Measurements from ENCODE around the gene PTH.

Gene PTH

DNA sequence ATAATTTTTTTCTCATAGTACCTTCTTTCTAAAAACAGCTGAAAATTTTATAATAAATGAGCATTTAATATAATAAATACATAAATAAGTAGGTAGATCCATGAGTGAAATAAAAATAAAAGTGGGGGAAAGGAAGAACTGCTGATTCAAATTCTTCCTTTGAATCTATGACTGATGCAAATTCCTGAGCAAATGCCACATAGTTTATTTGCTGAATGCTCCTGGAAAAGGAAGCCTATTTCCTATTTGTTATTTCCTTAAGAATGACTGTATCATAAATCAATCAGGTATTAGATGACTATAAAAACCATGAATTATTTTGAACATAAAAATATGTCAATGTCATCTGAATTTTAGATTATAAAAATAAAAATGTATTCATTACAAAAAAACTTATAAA, 49.4 kb downstream of the PTH start:
- Histone ChIP-seq H3K9ac (ENCODE audit: low read length) (no peak overlapping the region), H3K36me3 (ENCODE audit: insufficient read depth, low read length) (no peaks in the 10 kb centered on the region), H3K27me3 (ENCODE audit: control insufficient read depth in 1 of 2, insufficient read depth in 2 of 2, low read length in 2 of 2) (no peaks in the 10 kb centered on the region), H3K9me3 (ENCODE audit: low read length) (no peaks in the 10 kb centered on the region), H3K4me1 (ENCODE audit: insufficient read depth, low read length) (peaks cover 5% of the 10 kb centered on the region), H3K27ac (ENCODE audit: low read depth, low read length) (no peak overlapping the region), H3K4me3 (ENCODE audit: low read depth in 1 of 2, low read length in 2 of 2) (no peak overlapping the region)

DNA sequence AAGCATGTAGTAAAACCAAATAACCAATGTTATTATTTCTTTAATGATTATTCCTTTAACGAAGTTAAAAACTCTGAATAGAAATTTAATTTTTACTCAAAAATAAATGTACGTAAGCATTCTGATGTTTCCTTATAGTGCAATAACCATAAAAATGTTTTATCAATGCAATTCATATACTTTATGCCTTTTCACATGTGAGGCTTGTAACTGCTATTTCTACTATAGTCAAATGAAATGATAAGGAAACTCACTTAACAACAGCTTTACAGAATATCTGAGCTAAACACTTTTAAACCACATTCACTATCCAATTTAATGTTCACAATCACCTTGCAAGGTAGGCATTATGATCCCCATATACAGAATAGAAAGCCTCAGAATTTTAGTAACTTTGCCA, 50.2 kb downstream of the PTH start:
- Histone ChIP-seq H3K27me3 (ENCODE audit: control insufficient read depth in 1 of 2, insufficient read depth in 2 of 2, low read length in 2 of 2) (no peaks in the 10 kb centered on the region), H3K4me1 (ENCODE audit: insufficient read depth, low read length) (peaks cover 5% of the 10 kb centered on the region), H3K36me3 (ENCODE audit: insufficient read depth, low read length) (no peaks in the 10 kb centered on the region), H3K4me3 (ENCODE audit: low read depth in 1 of 2, low read length in 2 of 2) (no peak overlapping the region), H3K9ac (ENCODE audit: low read length) (no peak overlapping the region), H3K9me3 (ENCODE audit: low read length) (no peaks in the 10 kb centered on the region), H3K27ac (ENCODE audit: low read depth, low read length) (no peak overlapping the region)

All from muscle layer of colon (tissue), 2 donors.